Measurements from ENCODE around the gene CNTNAP1. TPM values are rescaled to one million over a fixed set of nuclear protein-coding genes. Genes with fewer than 3 reads are reported as not detected.
A peak's percentile ranks its signal among the peaks of the same experiment; 100 is the strongest.
"Not testable (repeated sequence)": the region's sequence is repeated elsewhere in the genome, so short reads cannot be mapped to it uniquely, and the experiment has no call there.

Gene CNTNAP1
- total RNA-seq, 1 donor from 2014 or later: 10.5 TPM

- Histone ChIP-seq H3K4me3 (peak within 1 kb of the TSS; percentile 49 to 85), H3K9me3 (no peaks in the 10 kb centered on the region), H3K36me3 (peaks cover 18 to 24% of the 10 kb centered on the region in 2 donors), H3K27ac (peak within 1 kb of the TSS; percentile 71 to 91), H3K4me1 (peaks cover 9 to 13% of the 10 kb centered on the region in 2 donors), H3K27me3 (no peaks in the 10 kb centered on the region)
- intact Hi-C loops (cut with DNase I): loop anchor here (1.0 kb wide), 2 partner anchors 18 to 50 kb away; partner anchors contain the start of genes RETREG3 and TUBG1
- TF ChIP-seq CTCF (IDR thresholded peaks at IDR 0.05): no peak
- peak in 1 of 2 donors; percentile 91 for DNase-seq (ENCODE audit: low spot score in 2 of 2)
Observed at GRCh38 chr17:42659079-42659931, 23.0 kb upstream of the CNTNAP1 start, which contains the start of gene TUBG2. Gene TUBG2 (plus strand): TSS chr17:42659284. CDS start chr17:42659504, 220 bp downstream.

- H3K27ac ChIP-seq: peak overlapping the region; percentile 71 to 91
- intact Hi-C loops (cut with DNase I): loop anchor here (1.0 kb wide), 2 partner anchors 17 to 51 kb away; partner anchors contain the start of genes RETREG3 and TUBG1
Observed at GRCh38 chr17:42659932-42660274, 22.4 kb upstream of the CNTNAP1 start.

GRCh38 chr17:42660692-42661345, 21.5 kb upstream of the CNTNAP1 start:
- Histone ChIP-seq H3K9me3 (no peaks in the 10 kb centered on the region), H3K4me1 (peaks cover 9 to 15% of the 10 kb centered on the region in 2 donors), H3K27ac (peak overlapping the region; percentile 24 to 59), H3K36me3 (peaks cover 24 to 32% of the 10 kb centered on the region in 2 donors), H3K4me3 (peak overlapping the region in 1 of 2 donors; percentile 44), H3K27me3 (no peaks in the 10 kb centered on the region)
- no peak for TF ChIP-seq CTCF (IDR thresholded peaks at IDR 0.05)
- intact Hi-C loops (cut with DNase I): no loop called here
- DNase-seq (ENCODE audit: low spot score in 2 of 2): peak in 1 of 2 donors; percentile 65

More at GRCh38 chr17:42659932-42660274, 22.4 kb upstream of the CNTNAP1 start:
- Histone ChIP-seq H3K4me1 (peaks cover 9 to 15% of the 10 kb centered on the region in 2 donors), H3K4me3 (peak overlapping the region; percentile 49 to 85), H3K36me3 (peaks cover 20 to 26% of the 10 kb centered on the region in 2 donors)
- H3K27me3 ChIP-seq; H3K9me3 ChIP-seq; DNase-seq (ENCODE audit: low spot score in 2 of 2): not testable (repeated sequence)

GRCh38 chr17:42665581-42666001, 16.7 kb upstream of the CNTNAP1 start:
- intact Hi-C loops (cut with DNase I): no loop called here
- Histone ChIP-seq H3K27ac (peak overlapping the region; percentile 79), H3K4me1 (peaks cover 4 to 36% of the 10 kb centered on the region in 2 donors)

GRCh38 chr17:42666126-42666525, 16.2 kb upstream of the CNTNAP1 start:
- H3K4me3 ChIP-seq; H3K27me3 ChIP-seq; DNase-seq (ENCODE audit: low spot score in 2 of 2); H3K9me3 ChIP-seq; intact Hi-C loops (cut with DNase I): not testable (repeated sequence)
- Histone ChIP-seq H3K36me3 (peaks cover 57 to 66% of the 10 kb centered on the region in 2 donors), H3K27ac (peak overlapping the region; percentile 79), H3K4me1 (peaks cover 4 to 32% of the 10 kb centered on the region in 2 donors)

More at GRCh38 chr17:42665581-42666001, 16.7 kb upstream of the CNTNAP1 start:
- Histone ChIP-seq H3K27me3 (no peaks in the 10 kb centered on the region), H3K36me3 (peaks cover 51 to 61% of the 10 kb centered on the region in 2 donors), H3K9me3 (no peaks in the 10 kb centered on the region), H3K4me3 (no peak overlapping the region)
- TF ChIP-seq CTCF (IDR thresholded peaks at IDR 0.05): no peak
- peak in 1 of 2 donors; percentile 64 for DNase-seq (ENCODE audit: low spot score in 2 of 2)

GRCh38 chr17:42667088-42667951, 15.0 kb upstream of the CNTNAP1 start:
- intact Hi-C loops (cut with DNase I): no loop called here
- Histone ChIP-seq H3K27me3 (no peaks in the 10 kb centered on the region), H3K9me3 (no peaks in the 10 kb centered on the region), H3K36me3 (peaks cover 59 to 72% of the 10 kb centered on the region in 2 donors), H3K4me1 (peaks cover 4 to 28% of the 10 kb centered on the region in 2 donors), H3K4me3 (no peak overlapping the region), H3K27ac (peak overlapping the region; percentile 79)
- peak in 1 of 2 donors; percentile 84 for DNase-seq (ENCODE audit: low spot score in 2 of 2)
- TF ChIP-seq CTCF (IDR thresholded peaks at IDR 0.05): no peak
